Activated CD4-positive, alpha-beta T cell treated with anti-CD3 and anti-CD28 coated beads, Interleukin-2, amount 10 ng/mL, durations not matched to agents 24 days and 14 days (primary cell): ENCODE measurements around the gene EXPH5. TPM values are rescaled to one million over a fixed set of nuclear protein-coding genes. Genes with fewer than 3 reads are reported as not detected.

Source experiments
- DNase-seq: peaks from one replicate; pipeline ENCODE4 v3.0.0; 2022
- H3K27ac Mint-ChIP-seq: one replicate; pipeline ENCODE4 v1.8.0; 2022; ENCODE audit warnings: mild to moderate bottlenecking, mixed read lengths
- H3K27me3 Mint-ChIP-seq: one replicate; pipeline ENCODE4 v1.8.0; 2022; ENCODE audit warnings: mixed read lengths
- H3K36me3 Mint-ChIP-seq: one replicate; pipeline ENCODE4 v1.8.0; 2022; ENCODE audit warnings: low read depth, mild to moderate bottlenecking, mixed read lengths
- H3K4me1 Mint-ChIP-seq: one replicate; pipeline ENCODE4 v1.8.0; 2021; ENCODE audit warnings: mixed read lengths
- H3K4me3 Mint-ChIP-seq: one replicate; pipeline ENCODE4 v1.8.0; 2022; ENCODE audit warnings: mild to moderate bottlenecking, moderate library complexity, mixed read lengths
- H3K9me3 Mint-ChIP-seq: one replicate; pipeline ENCODE4 v1.8.0; 2021; ENCODE audit warnings: mixed read lengths
- intact Hi-C: fragments of 100-400 bp; cut with micrococcal nuclease; formaldehyde crosslinking; loops from one replicate; pipeline ENCODE4 v1.15.1; 2023
- total RNA-seq: library from RNA; stranded (reverse); gene quantifications from 2 replicates; pipeline ENCODE4 v1.2.3, GENCODE V29; 2022

Gene EXPH5
- total RNA-seq, 1 donor from 2014 or later, result 0.91 TPM

- Mint-ChIP-seq H3K4me1 (peaks cover 9% of the 10 kb centered on the region), H3K4me3 (no peak overlapping the region), H3K9me3 (no peaks in the 10 kb centered on the region), H3K36me3 (no peaks in the 10 kb centered on the region), H3K27ac (no peak overlapping the region), H3K27me3 (peaks cover 2% of the 10 kb centered on the region)
- DNase-seq, result no peak
- intact Hi-C loops, result no loop called here
These were observed 30.6 kb downstream of the EXPH5 start for GRCh38 chr11:108562746-108563581.

- H3K27ac Mint-ChIP-seq, result no peak overlapping the region
- intact Hi-C loops, result no loop called here
- DNase-seq, result no peak
- peaks cover 9% of the 10 kb centered on the region for H3K4me1 Mint-ChIP-seq
- H3K9me3 Mint-ChIP-seq, result no peaks in the 10 kb centered on the region
- H3K4me3 Mint-ChIP-seq, result no peak overlapping the region
- H3K36me3 Mint-ChIP-seq, result no peaks in the 10 kb centered on the region
- peaks cover 2% of the 10 kb centered on the region for H3K27me3 Mint-ChIP-seq
These were observed 32.0 kb downstream of the EXPH5 start for GRCh38 chr11:108561535-108561991.

- no peak overlapping the region for H3K27ac Mint-ChIP-seq
- peaks cover 2% of the 10 kb centered on the region for H3K27me3 Mint-ChIP-seq
- intact Hi-C loops, result no loop called here
- no peaks in the 10 kb centered on the region for H3K36me3 Mint-ChIP-seq
- no peak for DNase-seq
- H3K4me1 Mint-ChIP-seq, result peaks cover 9% of the 10 kb centered on the region
- no peaks in the 10 kb centered on the region for H3K9me3 Mint-ChIP-seq
- H3K4me3 Mint-ChIP-seq, result no peak overlapping the region
These were observed 33.7 kb downstream of the EXPH5 start for GRCh38 chr11:108559904-108560303.

DNA sequence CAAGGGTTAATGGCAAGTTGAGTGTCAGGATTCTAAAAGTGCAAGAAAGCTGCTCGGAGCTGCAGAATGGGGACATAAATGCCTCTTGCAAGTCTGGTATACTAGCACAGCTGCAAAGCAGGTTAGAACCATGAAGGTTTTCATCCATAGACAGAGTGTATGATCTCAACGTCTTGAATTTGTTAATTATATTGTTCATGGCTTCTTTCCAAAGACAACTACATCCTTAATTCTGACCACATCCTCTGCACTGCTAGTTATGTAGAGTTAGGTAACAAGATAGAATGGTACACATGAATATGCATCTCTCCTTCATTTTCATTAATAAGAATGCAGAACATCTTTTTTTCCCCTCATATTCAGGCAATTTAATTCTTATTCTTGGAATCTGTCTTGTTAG lies 34.2 kb downstream of the EXPH5 start:
- Mint-ChIP-seq H3K27ac (no peak overlapping the region), H3K36me3 (no peaks in the 10 kb centered on the region), H3K9me3 (no peaks in the 10 kb centered on the region), H3K27me3 (peaks cover 2% of the 10 kb centered on the region), H3K4me3 (no peak overlapping the region), H3K4me1 (peaks cover 9% of the 10 kb centered on the region)
- intact Hi-C loops, result no loop called here
- no peak for DNase-seq

DNA sequence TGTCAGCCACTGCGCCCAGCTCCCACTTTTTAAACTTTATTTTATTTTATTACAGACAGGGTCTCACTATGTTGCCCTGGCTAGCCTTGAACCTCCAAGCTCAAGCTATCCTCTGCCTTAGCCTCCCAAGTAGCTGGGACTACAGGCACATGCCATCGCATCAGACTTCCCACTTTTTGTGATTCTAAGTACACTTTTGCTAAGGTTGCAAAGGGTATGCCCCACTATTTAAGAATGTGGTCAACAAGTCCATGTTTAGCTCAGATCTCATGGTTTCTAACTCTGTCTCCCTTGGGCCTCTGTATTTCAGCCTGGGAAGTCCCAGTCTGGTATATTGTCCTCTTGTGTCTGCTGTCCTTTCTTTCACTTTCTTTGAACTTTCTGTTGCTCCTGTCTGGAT lies 35.3 kb downstream of the EXPH5 start:
- no peak overlapping the region for H3K4me3 Mint-ChIP-seq
- H3K4me1 Mint-ChIP-seq, result peaks cover 9% of the 10 kb centered on the region
- H3K9me3 Mint-ChIP-seq, result no peaks in the 10 kb centered on the region
- no peak for DNase-seq
- H3K27ac Mint-ChIP-seq, result no peak overlapping the region
- intact Hi-C loops, result no loop called here
- H3K27me3 Mint-ChIP-seq, result peaks cover 2% of the 10 kb centered on the region
- H3K36me3 Mint-ChIP-seq, result no peaks in the 10 kb centered on the region

GRCh38 chr11:108556019-108556418 lies 37.5 kb downstream of the EXPH5 start:
- Mint-ChIP-seq H3K9me3 (no peaks in the 10 kb centered on the region), H3K27me3 (peaks cover 2% of the 10 kb centered on the region), H3K27ac (no peak overlapping the region), H3K4me1 (peaks cover 9% of the 10 kb centered on the region), H3K4me3 (no peak overlapping the region), H3K36me3 (no peaks in the 10 kb centered on the region)
- DNase-seq, result no peak
- intact Hi-C loops, result no loop called here

- DNase-seq, result no peak
- H3K27me3 Mint-ChIP-seq, result no peaks in the 10 kb centered on the region
- H3K4me1 Mint-ChIP-seq, result no peaks in the 10 kb centered on the region
- H3K4me3 Mint-ChIP-seq, result no peak overlapping the region
- H3K27ac Mint-ChIP-seq, result no peak overlapping the region
- no peaks in the 10 kb centered on the region for H3K9me3 Mint-ChIP-seq
- H3K36me3 Mint-ChIP-seq, result no peaks in the 10 kb centered on the region
- intact Hi-C loops, result no loop called here
These were observed 41.7 kb downstream of the EXPH5 start for GRCh38 chr11:108551651-108552462.

DNA sequence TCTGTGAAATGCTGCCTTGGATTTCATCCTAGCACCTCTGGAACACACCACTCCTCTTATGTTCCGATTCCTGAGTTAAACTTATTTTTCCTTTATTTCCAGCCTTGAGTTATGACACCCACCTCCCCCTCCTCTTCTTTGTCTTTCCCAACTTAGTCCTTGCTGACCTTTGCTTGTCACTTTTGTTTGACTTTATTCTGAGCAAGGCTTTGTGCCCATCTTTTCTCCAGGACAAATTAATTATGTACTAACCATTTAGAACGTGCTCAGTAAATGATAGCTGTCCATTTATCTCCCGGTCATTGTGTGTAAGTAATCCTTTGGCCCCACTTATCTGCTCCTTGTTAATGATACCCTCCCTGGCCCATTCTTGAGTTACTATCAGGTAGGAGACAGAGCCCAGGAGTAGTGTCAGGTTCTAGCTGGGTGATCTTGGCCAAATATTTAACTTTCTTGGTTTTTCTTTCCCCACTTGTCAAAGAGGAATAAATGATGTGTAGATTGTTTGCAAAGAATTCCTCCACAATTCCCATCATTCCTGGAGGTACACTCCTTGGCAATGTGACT lies 44.2 kb downstream of the EXPH5 start:
- intact Hi-C loops, result no loop called here

GRCh38 chr11:108545909-108546501 lies 47.6 kb downstream of the EXPH5 start:
- no peaks in the 10 kb centered on the region for H3K36me3 Mint-ChIP-seq
- no peak overlapping the region for H3K27ac Mint-ChIP-seq
- H3K9me3 Mint-ChIP-seq, result no peaks in the 10 kb centered on the region
- intact Hi-C loops, result no loop called here
- no peaks in the 10 kb centered on the region for H3K27me3 Mint-ChIP-seq
- H3K4me1 Mint-ChIP-seq, result no peaks in the 10 kb centered on the region
- no peak overlapping the region for H3K4me3 Mint-ChIP-seq
- no peak for DNase-seq

More for the DNA sequence above, 44.2 kb downstream of the EXPH5 start:
- Mint-ChIP-seq H3K27ac (no peak overlapping the region), H3K4me1 (no peaks in the 10 kb centered on the region), H3K4me3 (no peak overlapping the region), H3K27me3 (no peaks in the 10 kb centered on the region), H3K36me3 (no peaks in the 10 kb centered on the region), H3K9me3 (no peaks in the 10 kb centered on the region)
- no peak for DNase-seq

DNA sequence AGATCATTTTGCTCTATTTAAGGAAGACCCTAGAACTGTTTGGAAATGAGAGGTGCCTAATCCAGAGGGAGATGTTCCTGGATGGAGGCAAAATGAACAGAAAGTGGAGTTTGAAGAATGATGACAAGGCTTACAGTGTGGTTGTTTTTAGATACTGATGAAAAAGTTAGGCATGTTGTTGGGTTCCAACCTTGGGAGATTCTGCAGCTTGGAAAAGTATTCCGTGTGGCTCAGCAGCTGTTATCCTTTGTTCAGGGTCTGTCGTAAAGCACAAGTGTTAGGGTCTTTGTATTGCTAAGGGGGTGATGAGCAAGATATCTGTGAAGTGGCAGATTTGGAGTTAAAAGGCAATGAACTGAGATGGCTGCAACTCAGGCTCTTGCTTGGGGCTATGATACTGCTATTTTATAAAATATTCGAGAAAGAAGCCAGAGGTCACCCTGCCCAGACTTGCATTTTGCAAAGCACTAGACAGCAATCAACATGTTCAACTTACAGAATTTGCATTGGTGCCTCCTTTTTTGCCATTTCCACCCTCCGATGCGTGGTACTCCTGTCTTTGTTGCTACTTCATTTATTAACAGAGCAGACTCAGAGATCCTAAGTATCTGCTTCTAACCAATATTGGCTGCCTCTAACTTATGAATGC lies 50.1 kb downstream of the EXPH5 start:
- H3K36me3 Mint-ChIP-seq, result no peaks in the 10 kb centered on the region
- H3K27ac Mint-ChIP-seq, result no peak overlapping the region
- DNase-seq, result no peak
- H3K4me1 Mint-ChIP-seq, result no peaks in the 10 kb centered on the region
- no peaks in the 10 kb centered on the region for H3K27me3 Mint-ChIP-seq
- H3K9me3 Mint-ChIP-seq, result no peaks in the 10 kb centered on the region
- H3K4me3 Mint-ChIP-seq, result no peak overlapping the region
- intact Hi-C loops, result no loop called here

DNA sequence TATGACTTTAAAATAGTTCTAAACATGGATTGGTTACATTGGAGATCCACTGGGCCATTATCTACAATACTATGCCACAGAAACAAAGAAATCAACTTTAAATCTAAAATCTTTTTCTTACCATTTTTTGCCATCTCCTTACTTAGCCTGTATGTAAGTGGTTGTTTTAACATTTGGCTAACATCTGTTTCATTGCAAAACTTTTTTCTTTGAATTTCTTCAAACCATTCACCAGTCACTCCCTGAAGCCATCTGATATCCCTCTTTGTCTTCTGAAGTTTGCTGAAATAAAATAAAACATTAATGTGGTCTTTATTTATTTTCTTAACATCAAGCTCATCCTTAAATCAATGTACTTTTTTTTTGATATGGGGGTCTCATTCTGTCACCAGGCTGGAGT lies 52.0 kb downstream of the EXPH5 start:
- Mint-ChIP-seq H3K27me3 (no peaks in the 10 kb centered on the region), H3K27ac (no peak overlapping the region), H3K4me1 (no peaks in the 10 kb centered on the region), H3K4me3 (no peak overlapping the region), H3K9me3 (no peaks in the 10 kb centered on the region), H3K36me3 (no peaks in the 10 kb centered on the region)
- intact Hi-C loops, result no loop called here
- DNase-seq, result no peak

DNA sequence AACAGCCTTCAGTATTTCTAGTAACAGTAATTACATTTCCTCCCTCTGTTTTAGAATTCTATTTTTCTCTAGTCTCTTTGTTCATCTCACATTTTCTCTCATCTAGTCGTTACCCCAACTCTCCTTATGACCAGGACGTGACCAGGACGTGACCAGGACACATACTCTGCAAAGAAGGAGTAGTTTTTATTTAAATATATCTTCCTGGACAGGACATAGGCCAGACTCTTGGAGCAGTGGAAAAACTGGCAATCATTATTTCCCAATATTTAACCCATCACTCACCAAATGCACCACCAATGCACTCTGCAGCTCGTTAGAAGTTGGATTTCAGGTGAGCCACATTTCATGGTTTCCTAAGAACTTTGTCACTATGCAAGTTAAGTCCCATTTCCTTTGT lies 55.1 kb downstream of the EXPH5 start:
- Mint-ChIP-seq H3K4me3 (no peak overlapping the region), H3K27ac (no peak overlapping the region), H3K9me3 (no peaks in the 10 kb centered on the region), H3K4me1 (no peaks in the 10 kb centered on the region), H3K27me3 (no peaks in the 10 kb centered on the region), H3K36me3 (no peaks in the 10 kb centered on the region)
- DNase-seq, result no peak
- intact Hi-C loops, result no loop called here

- intact Hi-C loops, result no loop called here
- Mint-ChIP-seq H3K36me3 (no peaks in the 10 kb centered on the region), H3K4me1 (no peaks in the 10 kb centered on the region), H3K4me3 (no peak overlapping the region), H3K27ac (no peak overlapping the region), H3K27me3 (no peaks in the 10 kb centered on the region), H3K9me3 (no peaks in the 10 kb centered on the region)
- DNase-seq, result no peak
These were observed 55.5 kb downstream of the EXPH5 start for GRCh38 chr11:108538022-108538424.
